H9 (cell line): ENCODE results near the gene FANK1. TPM values are rescaled to one million over a fixed set of nuclear protein-coding genes. Genes with fewer than 3 reads are reported as not detected.

ENCODE experiments used
- DNase-seq: peaks from one replicate; pipeline ENCODE4 v3.0.0-alpha.2; 2017
- H2AFZ ChIP-seq: one replicate; pipeline ENCODE4 v1.6.1; 2013; ENCODE audit warnings: mild to moderate bottlenecking, low read length, control low read depth, moderate library complexity
- H2AK5ac ChIP-seq: 2 replicates; pipeline ENCODE4 v1.6.1; 2013; ENCODE audit warnings: low read length, control low read depth, mixed read lengths; ENCODE audit not compliant: insufficient read length
- H2BK120ac ChIP-seq: one replicate; pipeline ENCODE4 v1.6.1; 2013; ENCODE audit warnings: low read depth, mild to moderate bottlenecking, low read length, control low read depth, inconsistent platforms; ENCODE audit not compliant: poor library complexity, severe bottlenecking
- H2BK12ac ChIP-seq: 2 replicates; pipeline ENCODE4 v1.6.1; 2013; ENCODE audit warnings: low read length, control low read depth, mixed read lengths, low read depth; ENCODE audit not compliant: insufficient read length
- H2BK15ac ChIP-seq: 2 replicates; pipeline ENCODE4 v1.6.1; 2013; ENCODE audit warnings: low read depth, low read length, control low read depth
- H2BK20ac ChIP-seq: one replicate; pipeline ENCODE4 v1.6.1; 2013; ENCODE audit warnings: low read depth, mild to moderate bottlenecking, low read length, control low read depth, inconsistent platforms; ENCODE audit not compliant: poor library complexity, severe bottlenecking
- H2BK5ac ChIP-seq: 2 replicates; pipeline ENCODE4 v1.6.1; 2013; ENCODE audit warnings: low read length, control low read depth, mixed read lengths; ENCODE audit not compliant: insufficient read length
- H3K14ac ChIP-seq: 2 replicates; pipeline ENCODE4 v1.6.1; 2013; ENCODE audit warnings: low read length, control low read depth; ENCODE audit not compliant: insufficient read depth
- H3K18ac ChIP-seq: 2 replicates; pipeline ENCODE4 v1.6.1; 2013; ENCODE audit warnings: low read depth, mild to moderate bottlenecking, mixed read lengths, low read length, control low read depth; ENCODE audit not compliant: insufficient read length
- H3K23ac ChIP-seq: 2 replicates; pipeline ENCODE4 v1.6.1; 2013; ENCODE audit warnings: low read length, control low read depth, mixed read lengths, low read depth; ENCODE audit not compliant: insufficient read length
- H3K23me2 ChIP-seq: 2 replicates; pipeline ENCODE4 v1.6.1; 2013; ENCODE audit warnings: low read depth, mild to moderate bottlenecking, mixed read lengths, low read length, control low read depth; ENCODE audit not compliant: insufficient read length, poor library complexity, severe bottlenecking
- H3K27ac ChIP-seq: 2 replicates; pipeline ENCODE4 v1.5.1; 2013; ENCODE audit warnings: low read length, control low read depth, mixed read lengths, low read depth; ENCODE audit not compliant: insufficient read length
- H3K27me3 ChIP-seq: 2 replicates; pipeline ENCODE4 v1.6.1; 2013; ENCODE audit warnings: low read length, control low read depth, inconsistent platforms; ENCODE audit not compliant: insufficient read depth
- H3K4ac ChIP-seq: 2 replicates; pipeline ENCODE4 v1.6.1; 2013; ENCODE audit warnings: low read depth, mild to moderate bottlenecking, control low read depth, inconsistent platforms, low read length, moderate library complexity
- H3K4me1 ChIP-seq: 2 replicates; pipeline ENCODE4 v1.6.1; 2013; ENCODE audit warnings: low read length, control low read depth, inconsistent platforms; ENCODE audit not compliant: insufficient read depth
- H3K4me2 ChIP-seq: 2 replicates; pipeline ENCODE4 v1.6.1; 2013; ENCODE audit warnings: low read length, control low read depth, mixed read lengths; ENCODE audit not compliant: insufficient read length, insufficient read depth
- H3K56ac ChIP-seq: 2 replicates; pipeline ENCODE4 v1.6.1; 2013; ENCODE audit warnings: low read depth, mild to moderate bottlenecking, mixed read lengths, low read length, control low read depth; ENCODE audit not compliant: insufficient read length
- H3K79me1 ChIP-seq: 2 replicates; pipeline ENCODE4 v1.6.1; 2013; ENCODE audit warnings: low read depth, mild to moderate bottlenecking, moderate library complexity, low read length, control low read depth, inconsistent platforms; ENCODE audit not compliant: insufficient read depth, poor library complexity, severe bottlenecking
- H3K79me2 ChIP-seq: 2 replicates; pipeline ENCODE4 v1.6.1; 2013; ENCODE audit warnings: low read length, control low read depth, inconsistent platforms; ENCODE audit not compliant: insufficient read depth
- H3K9ac ChIP-seq: 2 replicates; pipeline ENCODE4 v1.6.1; 2013; ENCODE audit warnings: low read length, control low read depth, mixed read lengths; ENCODE audit not compliant: insufficient read length; ENCODE audit errors: extremely low read depth
- H3K9me3 ChIP-seq: one replicate; pipeline ENCODE4 v1.6.1; 2013; ENCODE audit warnings: low read depth, low read length, inconsistent platforms; ENCODE audit not compliant: control insufficient read depth
- H3T11ph ChIP-seq: one replicate; pipeline ENCODE4 v1.6.1; 2013; ENCODE audit warnings: mild to moderate bottlenecking, low read length, control low read depth, inconsistent platforms
- H4K20me1 ChIP-seq: one replicate; pipeline ENCODE4 v1.6.1; 2013; ENCODE audit not compliant: control insufficient read depth, insufficient read length, insufficient read depth
- H4K5ac ChIP-seq: 2 replicates; pipeline ENCODE4 v1.6.1; 2013; ENCODE audit warnings: low read depth, mild to moderate bottlenecking, mixed read lengths, low read length, control low read depth; ENCODE audit not compliant: insufficient read length
- H4K8ac ChIP-seq: replicated peaks from 2 replicates; pipeline ENCODE4 v1.6.1; 2013; ENCODE audit warnings: low read length, control low read depth, mixed read lengths, low read depth; ENCODE audit not compliant: insufficient read length
- H4K91ac ChIP-seq: 2 replicates; pipeline ENCODE4 v1.6.1; 2013; ENCODE audit warnings: low read depth, mild to moderate bottlenecking, moderate library complexity, mixed read lengths, low read length, control low read depth; ENCODE audit not compliant: insufficient read length
- H3K27ac Mint-ChIP-seq, 3 experiments: 2 replicates in 2 of 3; 3 replicates in 1 of 3; pipeline ENCODE4 v1.8.0; 2020 to 2021; ENCODE audit warnings: mixed read lengths in 3 of 3, mild to moderate bottlenecking in 1 of 3, moderate library complexity in 1 of 3
- H3K27me3 Mint-ChIP-seq: 2 replicates; pipeline ENCODE4 v1.8.0; 2021; ENCODE audit warnings: low read depth, mild to moderate bottlenecking, moderate library complexity, mixed read lengths
- H3K36me3 Mint-ChIP-seq, 3 experiments: 2 replicates in 2 of 3; 3 replicates in 1 of 3; pipeline ENCODE4 v1.8.0; 2020 to 2021; ENCODE audit warnings: low read depth in 3 of 3, mixed read lengths in 3 of 3; ENCODE audit not compliant: insufficient read depth in 1 of 3
- H3K4me1 Mint-ChIP-seq, 2 experiments: 2 replicates each; pipeline ENCODE4 v1.8.0; 2020; ENCODE audit warnings: mixed read lengths in 2 of 2
- H3K4me3 Mint-ChIP-seq, 2 experiments: 2 replicates in 1 of 2; 3 replicates in 1 of 2; pipeline ENCODE4 v1.8.0; 2020 to 2021; ENCODE audit warnings: mild to moderate bottlenecking in 2 of 2, mixed read lengths in 2 of 2, moderate library complexity in 1 of 2
- H3K9me3 Mint-ChIP-seq, 2 experiments: 2 replicates in 1 of 2; 3 replicates in 1 of 2; pipeline ENCODE4 v1.8.0; 2020; ENCODE audit warnings: mild to moderate bottlenecking in 2 of 2, mixed read lengths in 2 of 2, moderate library complexity in 1 of 2
- CTCF ChIP-seq: fragments of 200-600 bp; sonication (generic); conservative IDR thresholded peaks from 3 replicates; pipeline ENCODE4 v1.8.0; 2021; ENCODE audit warnings: antibody characterized with exemption, mild to moderate bottlenecking
- WGBS: extraction: QIAGEN DNeasy Blood & Tissue Kit; methylation state at CpG from one replicate; pipeline ENCODE4 v1.1.7; 2013; ENCODE audit warnings: missing lambda C conversion rate, low lambda C conversion rate, mixed read lengths; ENCODE audit not compliant: insufficient read length; ENCODE audit errors: extremely low coverage; 5-methylcytosine and 5-hydroxymethylcytosine counted together
- total RNA-seq: library from RNA; stranded (reverse); gene quantifications from 2 replicates; pipeline ENCODE4 v1.2.1, GENCODE V29; 2021

Gene FANK1
- total RNA-seq, 1 experiment from 2014 or later = 0.68 TPM

GRCh38 chr10:125859128-125859817, 37.1 kb upstream of the FANK1 start:
- no peak overlapping the region for H2BK120ac ChIP-seq
- no peak overlapping the region for H3K18ac ChIP-seq
- H4K8ac ChIP-seq = no peak overlapping the region
- DNase-seq = no peak
- no peak overlapping the region for H3K4me2 ChIP-seq
- no peak overlapping the region for H2BK20ac ChIP-seq
- H4K5ac ChIP-seq = no peak overlapping the region
- no peak overlapping the region for H3K4ac ChIP-seq
- no peaks in the 10 kb centered on the region for H3K4me1 Mint-ChIP-seq
- no peak overlapping the region for H2AK5ac ChIP-seq
- H3K14ac ChIP-seq = no peak overlapping the region
- H3K4me1 ChIP-seq = no peaks in the 10 kb centered on the region
- no CpG with 5 or more reads among the region's 4 CpGs for WGBS
- H3K23ac ChIP-seq = no peak overlapping the region
- H4K91ac ChIP-seq = no peak overlapping the region
- H3K27ac ChIP-seq = no peak overlapping the region
- H3K27ac Mint-ChIP-seq = no peak overlapping the region
- no peaks in the 10 kb centered on the region for H3K79me1 ChIP-seq
- H3K9me3 ChIP-seq = no peaks in the 10 kb centered on the region
- no peak overlapping the region for H2BK5ac ChIP-seq
- no peak overlapping the region for H3K4me3 Mint-ChIP-seq
- no peak overlapping the region for H2AFZ ChIP-seq
- no peak overlapping the region for H3K9ac ChIP-seq
- peaks cover 0 to 5% (median 0%) of the 10 kb centered on the region in 3 experiments; a peak in 1 of 7 replicates for H3K36me3 Mint-ChIP-seq
- H3K56ac ChIP-seq = no peak overlapping the region
- no peaks in the 10 kb centered on the region for H3K27me3 Mint-ChIP-seq
- no peak overlapping the region for H2BK15ac ChIP-seq
- no peaks in the 10 kb centered on the region for H3K9me3 Mint-ChIP-seq
- no peaks in the 10 kb centered on the region for H3K23me2 ChIP-seq
- no peak for TF ChIP-seq CTCF
- H4K20me1 ChIP-seq = no peaks in the 10 kb centered on the region
- no peaks in the 10 kb centered on the region for H3K27me3 ChIP-seq
- no peak overlapping the region for H3T11ph ChIP-seq
- no peak overlapping the region for H2BK12ac ChIP-seq
- H3K79me2 ChIP-seq = no peaks in the 10 kb centered on the region
